HG02571 (cell line): ENCODE measurements around the gene SPATA12.

Source experiments
- ATAC-seq: cut with Tn5 transposase; IDR thresholded peaks from one replicate; pipeline ENCODE4 v1.9.1; 2021; ENCODE audit warnings: mild to moderate bottlenecking, moderate library complexity; ENCODE audit not compliant: unreplicated experiment

Gene SPATA12

GRCh38 chr3:57052662-57053061 lies 7.8 kb upstream of the SPATA12 start:
- ATAC-seq, result no peak

- no peak for ATAC-seq
Measured at GRCh38 chr3:57053122-57053521, 7.3 kb upstream of the SPATA12 start.

GRCh38 chr3:57057351-57057750 lies 3.1 kb upstream of the SPATA12 start:
- ATAC-seq, result no peak

- no peak for ATAC-seq
Measured at GRCh38 chr3:57059411-57059810, 1.1 kb upstream of the SPATA12 start.

- no peak for ATAC-seq
Measured at GRCh38 chr3:57061556-57061955, 1.1 kb downstream of the SPATA12 start.

DNA sequence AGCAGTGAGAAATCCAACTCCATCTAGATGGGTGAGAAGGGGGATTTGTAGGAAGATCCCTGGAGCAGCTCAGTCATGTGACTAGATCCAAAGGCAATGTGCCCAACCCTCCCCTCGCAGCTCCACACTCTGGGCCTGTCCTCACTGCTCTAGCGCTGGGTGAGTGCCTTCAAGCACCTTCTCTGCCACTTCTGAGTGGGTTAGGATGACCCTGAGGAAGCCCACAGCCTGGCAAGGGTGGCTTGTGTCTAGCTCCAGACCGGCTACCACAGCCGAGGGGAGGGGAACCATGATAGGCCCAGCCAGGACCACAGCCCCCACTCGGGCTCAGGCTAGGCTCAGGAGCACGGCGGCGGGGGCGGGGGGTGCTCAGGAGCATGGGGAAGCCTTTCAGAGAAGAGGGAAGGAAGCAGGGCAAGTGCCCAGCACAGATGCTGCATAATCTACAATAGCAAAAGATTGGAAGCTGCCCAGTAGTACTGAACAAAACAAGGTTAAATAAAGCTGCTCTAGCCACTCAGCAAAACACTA lies 1.7 kb downstream of the SPATA12 start:
- ATAC-seq, result no peak

- no peak for ATAC-seq
Measured at GRCh38 chr3:57063032-57063431, 2.6 kb downstream of the SPATA12 start.

DNA sequence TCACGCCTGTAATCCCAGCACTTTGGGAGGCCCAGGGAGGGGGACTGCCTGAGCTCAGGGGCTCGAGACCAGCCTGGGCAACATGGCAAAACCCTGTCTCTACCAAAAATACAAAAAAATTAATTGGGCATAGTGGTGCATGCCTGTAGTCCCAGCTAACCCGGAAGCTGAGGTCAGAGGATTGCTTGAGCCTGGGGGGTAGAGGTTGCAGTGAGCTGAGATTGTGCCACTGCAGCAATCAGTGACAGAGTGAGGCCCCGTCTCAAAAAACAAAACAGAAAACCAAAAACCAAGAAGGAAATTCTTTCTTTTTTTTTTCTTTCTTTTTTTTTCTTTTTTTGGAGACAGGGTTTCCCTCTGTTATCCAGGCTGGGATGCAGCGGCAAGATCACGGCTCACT lies 3.5 kb downstream of the SPATA12 start:
- no peak for ATAC-seq

DNA sequence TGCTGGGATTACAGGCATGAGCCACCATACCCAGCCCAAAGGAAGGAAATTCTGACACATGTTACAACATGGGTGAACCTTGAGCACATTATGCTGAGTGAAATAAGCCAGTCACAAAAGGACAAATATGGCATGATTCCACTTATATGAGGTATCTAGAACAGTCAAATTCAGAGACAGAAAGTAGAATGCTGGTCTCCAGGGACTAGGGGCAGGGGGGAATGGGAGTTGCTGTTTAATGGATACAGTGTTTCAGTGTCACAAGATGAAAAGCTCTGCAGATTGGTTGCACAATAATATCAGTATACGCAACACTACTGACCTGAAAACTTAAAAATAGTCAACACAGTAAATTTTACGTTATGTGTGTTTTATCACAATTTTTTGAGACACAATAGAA lies 4.1 kb downstream of the SPATA12 start:
- no peak for ATAC-seq

DNA sequence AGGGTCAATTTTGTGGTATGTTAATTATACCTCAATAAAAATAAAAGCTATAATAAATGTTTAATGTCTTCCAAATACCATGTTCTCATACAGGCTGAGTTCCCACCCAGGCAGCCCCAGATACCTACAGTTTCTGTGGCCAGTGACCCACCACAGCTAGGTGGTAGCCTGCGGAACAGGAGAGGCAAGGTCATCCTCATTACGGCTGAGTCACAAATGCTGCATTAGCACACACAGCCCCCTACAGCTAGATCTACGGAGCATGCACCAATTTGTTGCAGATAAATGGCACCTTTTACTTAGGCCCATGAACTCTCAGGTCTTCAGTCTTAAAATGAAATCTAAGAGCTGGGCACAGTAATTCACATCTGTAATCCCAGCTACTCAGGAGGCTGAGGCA lies 5.1 kb downstream of the SPATA12 start:
- ATAC-seq, result no peak

DNA sequence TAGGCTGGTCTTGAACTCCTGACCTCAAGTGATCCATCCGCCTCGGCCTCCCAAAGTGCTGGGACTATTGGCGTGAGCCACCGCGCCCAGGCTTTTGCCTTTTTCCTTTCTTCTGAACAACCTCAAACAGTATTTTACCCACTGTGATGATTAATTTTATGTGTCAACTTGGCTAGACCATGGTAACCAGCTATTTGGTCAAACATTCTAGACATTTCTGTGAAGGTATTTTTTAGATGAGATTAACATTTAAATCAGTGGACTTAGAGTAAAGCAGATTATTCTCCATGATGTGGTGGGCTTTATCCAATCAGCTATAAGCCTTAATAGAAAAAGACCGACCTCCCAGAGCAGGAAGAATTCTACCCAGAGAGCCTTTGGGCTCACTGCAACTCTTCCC lies 6.0 kb downstream of the SPATA12 start:
- ATAC-seq, result no peak

- peak; percentile 99 for ATAC-seq
Measured at GRCh38 chr3:57068437-57069089, 8.1 kb downstream of the SPATA12 start.

- no peak for ATAC-seq
Measured at GRCh38 chr3:57069503-57069902, 9.0 kb downstream of the SPATA12 start.

DNA sequence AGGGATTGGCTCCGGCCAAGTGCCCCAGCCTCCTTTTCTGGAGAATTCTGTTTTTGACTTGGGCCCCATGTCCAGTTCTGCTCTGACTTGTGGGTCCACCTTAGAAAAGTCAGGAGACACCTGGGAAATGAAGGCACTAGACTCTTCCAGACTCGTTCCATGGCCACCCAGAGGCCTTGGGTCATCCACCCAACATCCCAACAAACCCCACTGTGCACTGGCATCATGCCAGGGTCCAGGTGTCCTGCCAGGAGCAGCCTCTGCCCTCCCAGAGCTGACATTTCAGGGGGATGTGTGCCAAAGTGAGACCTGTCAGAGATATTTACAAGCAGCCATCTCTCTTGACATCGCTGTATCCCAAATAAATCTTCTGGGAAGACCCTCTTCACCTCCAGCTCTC lies 13.2 kb downstream of the SPATA12 start:
- ATAC-seq, result no peak

DNA sequence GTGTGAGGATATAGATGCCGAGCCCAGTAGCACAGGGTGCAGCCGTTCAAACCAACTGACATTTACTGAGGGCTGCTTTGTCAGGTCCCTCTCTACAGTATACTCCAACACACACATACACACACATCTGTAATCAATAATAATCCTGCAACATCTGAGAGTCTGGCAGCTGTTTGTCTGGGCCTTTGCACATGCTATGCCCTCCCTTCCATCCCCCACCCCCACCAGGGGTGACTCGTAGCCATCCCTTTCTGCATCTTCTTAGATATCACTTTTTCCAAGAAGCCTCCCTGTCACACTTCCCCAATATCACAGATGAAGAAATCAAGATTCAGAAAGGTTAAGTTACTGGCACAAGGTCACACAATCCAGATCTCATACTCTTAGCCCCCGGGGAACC lies 13.7 kb downstream of the SPATA12 start:
- no peak for ATAC-seq

GRCh38 chr3:57076422-57076951 lies 16.0 kb downstream of the SPATA12 start:
- no peak for ATAC-seq

DNA sequence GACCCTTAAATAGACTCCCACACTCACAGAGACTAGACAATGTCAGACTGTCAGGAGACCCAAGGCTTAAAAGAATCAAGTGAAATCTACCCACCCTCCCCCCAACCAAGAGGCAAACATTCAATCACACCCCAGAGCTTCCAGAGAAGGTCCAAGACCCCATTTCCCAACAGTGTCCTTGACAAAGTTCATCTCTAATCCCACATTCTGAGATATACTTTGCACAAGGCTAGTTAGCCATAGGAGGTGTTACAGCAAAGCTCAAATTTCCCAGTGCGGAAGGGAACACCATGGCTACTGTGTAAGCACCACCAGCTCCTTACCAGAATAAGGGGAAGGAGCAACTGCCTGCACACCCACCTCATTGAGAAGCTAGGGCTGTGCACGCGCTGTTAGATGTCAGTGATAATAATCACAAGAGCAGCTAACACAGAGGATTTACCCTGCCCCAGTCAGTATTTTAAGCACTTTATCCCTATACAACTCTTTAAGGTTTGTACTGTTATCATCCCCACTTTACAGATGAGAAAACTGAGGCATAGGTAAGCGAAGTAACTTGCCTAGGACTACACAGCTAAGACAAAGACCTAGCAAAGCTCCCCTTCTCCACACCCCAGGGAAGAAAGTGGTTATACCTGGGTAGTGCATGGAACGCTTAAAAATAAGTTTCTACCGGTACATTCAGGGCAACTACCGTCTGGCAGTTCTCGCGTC lies 17.3 kb downstream of the SPATA12 start:
- no peak for ATAC-seq

GRCh38 chr3:57078344-57078634 lies 17.8 kb downstream of the SPATA12 start:
- ATAC-seq, result no peak

DNA sequence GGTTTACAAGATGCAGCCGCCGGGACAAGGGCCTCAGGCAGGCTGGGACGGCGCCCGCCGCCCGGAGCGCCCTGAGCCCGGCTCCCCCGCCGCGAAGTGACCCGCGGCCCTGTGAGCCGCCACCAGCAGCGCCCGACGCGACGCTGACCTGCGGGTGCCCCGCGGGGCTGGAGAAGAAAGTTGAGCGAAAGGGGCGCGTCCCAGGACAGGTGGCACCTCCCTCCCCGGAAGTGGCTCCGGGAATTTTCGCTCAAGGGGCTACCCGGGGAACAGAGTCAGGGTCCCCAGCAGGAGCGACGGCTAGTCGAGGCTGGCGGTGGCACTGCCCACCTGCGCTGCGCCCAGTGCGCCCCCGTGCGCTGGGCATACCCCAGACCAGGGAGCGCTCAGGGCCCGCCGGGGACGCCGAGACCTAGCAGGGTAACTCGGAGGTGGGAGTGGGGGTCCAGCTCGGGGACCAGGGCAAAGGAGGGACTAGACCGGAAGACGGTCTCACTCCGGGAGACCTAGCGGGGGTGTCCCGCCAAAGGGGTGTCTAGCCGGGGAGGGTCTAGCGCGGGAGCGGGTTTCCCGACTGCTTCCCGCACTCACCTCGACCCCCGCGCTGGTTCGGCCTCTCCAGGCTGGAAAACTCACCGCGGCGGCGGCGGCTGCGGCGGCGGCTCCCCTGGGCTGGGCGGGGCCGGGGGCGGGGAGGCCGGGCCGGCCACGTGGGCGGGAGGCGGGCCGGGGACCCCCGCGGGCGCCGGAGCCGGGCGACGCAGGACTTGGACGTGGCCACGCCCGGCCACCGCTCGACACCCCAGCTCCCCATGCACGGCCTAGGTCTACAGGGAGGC lies 18.4 kb downstream of the SPATA12 start:
- no peak for ATAC-seq

- no peak for ATAC-seq
Measured at GRCh38 chr3:57079474-57079831, 19.0 kb downstream of the SPATA12 start.

DNA sequence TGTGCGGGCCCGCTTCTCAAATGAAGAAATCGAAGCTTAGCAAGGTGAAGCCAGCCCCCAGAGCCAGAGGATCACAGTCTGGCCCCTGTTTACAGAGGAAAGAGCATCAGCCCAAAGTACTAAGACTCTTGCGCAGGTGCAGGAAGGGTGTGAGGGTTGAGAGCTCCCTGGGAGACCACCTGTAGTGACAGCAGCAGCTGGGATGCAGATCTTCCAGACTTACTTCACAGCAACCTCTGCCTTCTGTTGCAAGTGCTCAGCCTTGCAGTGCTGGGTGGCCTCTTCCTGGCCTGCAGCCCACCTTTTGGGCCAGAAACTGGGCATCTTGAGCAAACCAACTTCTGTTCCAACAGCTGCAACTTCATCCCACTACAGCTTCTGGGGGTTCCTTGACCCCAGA lies 19.7 kb downstream of the SPATA12 start:
- ATAC-seq, result no peak

DNA sequence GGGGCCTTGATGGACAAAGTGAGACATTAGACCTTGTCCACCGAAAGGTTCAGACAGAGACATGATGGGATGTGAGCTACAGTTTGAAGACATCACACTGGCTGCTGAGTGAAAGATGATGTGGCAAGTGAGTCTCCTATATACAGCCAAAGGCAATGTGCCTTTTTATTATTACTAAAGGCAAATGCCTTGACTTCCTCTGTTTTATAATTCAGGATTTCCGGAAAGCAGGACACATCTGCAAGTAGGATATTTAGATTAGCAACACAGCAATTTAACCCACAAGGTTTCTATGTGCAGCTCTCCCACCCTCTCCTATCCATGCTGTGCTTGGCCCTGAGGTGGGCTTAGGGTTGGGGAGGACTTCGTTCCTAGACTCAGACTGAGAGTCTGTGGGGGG lies 20.7 kb downstream of the SPATA12 start:
- ATAC-seq, result no peak
